Measurements from ENCODE around the gene IGFBPL1.

IGFBPL1 gene

DNA sequence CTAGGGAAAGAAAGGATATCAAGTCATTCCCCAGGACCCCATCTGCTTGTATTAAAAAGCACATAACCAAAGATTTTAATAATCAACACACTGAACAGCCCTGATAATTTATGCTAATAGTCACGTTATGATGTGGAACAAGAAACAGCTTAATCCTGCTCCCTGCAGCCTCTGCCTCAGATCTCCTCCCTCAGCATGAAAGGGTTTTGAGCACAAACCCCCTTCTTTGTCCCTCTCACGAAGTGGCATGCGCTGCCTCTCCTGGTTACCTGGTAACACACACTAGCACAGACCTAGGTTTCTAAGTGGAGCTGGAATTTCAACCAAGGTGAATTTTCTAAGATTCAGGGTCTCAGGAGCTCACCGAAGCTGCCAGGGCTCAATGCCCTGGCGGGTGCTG lies 5.1 kb downstream of the IGFBPL1 start:
- TF ChIP-seq, protein P1, sequence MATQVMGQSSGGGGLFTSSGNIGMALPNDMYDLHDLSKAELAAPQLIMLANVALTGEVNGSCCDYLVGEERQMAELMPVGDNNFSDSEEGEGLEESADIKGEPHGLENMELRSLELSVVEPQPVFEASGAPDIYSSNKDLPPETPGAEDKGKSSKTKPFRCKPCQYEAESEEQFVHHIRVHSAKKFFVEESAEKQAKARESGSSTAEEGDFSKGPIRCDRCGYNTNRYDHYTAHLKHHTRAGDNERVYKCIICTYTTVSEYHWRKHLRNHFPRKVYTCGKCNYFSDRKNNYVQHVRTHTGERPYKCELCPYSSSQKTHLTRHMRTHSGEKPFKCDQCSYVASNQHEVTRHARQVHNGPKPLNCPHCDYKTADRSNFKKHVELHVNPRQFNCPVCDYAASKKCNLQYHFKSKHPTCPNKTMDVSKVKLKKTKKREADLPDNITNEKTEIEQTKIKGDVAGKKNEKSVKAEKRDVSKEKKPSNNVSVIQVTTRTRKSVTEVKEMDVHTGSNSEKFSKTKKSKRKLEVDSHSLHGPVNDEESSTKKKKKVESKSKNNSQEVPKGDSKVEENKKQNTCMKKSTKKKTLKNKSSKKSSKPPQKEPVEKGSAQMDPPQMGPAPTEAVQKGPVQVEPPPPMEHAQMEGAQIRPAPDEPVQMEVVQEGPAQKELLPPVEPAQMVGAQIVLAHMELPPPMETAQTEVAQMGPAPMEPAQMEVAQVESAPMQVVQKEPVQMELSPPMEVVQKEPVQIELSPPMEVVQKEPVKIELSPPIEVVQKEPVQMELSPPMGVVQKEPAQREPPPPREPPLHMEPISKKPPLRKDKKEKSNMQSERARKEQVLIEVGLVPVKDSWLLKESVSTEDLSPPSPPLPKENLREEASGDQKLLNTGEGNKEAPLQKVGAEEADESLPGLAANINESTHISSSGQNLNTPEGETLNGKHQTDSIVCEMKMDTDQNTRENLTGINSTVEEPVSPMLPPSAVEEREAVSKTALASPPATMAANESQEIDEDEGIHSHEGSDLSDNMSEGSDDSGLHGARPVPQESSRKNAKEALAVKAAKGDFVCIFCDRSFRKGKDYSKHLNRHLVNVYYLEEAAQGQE (IDR thresholded peaks at IDR 0.05; ENCODE audit: low read depth) = no peak
- TF ChIP-seq ZBTB7A (IDR thresholded peaks at IDR 0.05; ENCODE audit: low read depth) (no peak), FOXM1 (IDR thresholded peaks at IDR 0.05; ENCODE audit: borderline replicate concordance, low read depth) (no peak), YY1 (IDR thresholded peaks at IDR 0.05; ENCODE audit: low read depth) (no peak), CEBPB (IDR thresholded peaks at IDR 0.05) (no peak), RAD21 (IDR thresholded peaks at IDR 0.05; ENCODE audit: low read depth) (no peak), EP300 (IDR thresholded peaks at IDR 0.05; ENCODE audit: borderline replicate concordance) (no peak), CREB1 (IDR thresholded peaks at IDR 0.05; ENCODE audit: low read depth) (no peak), TCF12 (IDR thresholded peaks at IDR 0.05; ENCODE audit: low read depth) (no peak), TEAD4 (IDR thresholded peaks at IDR 0.05) (no peak)
- TF ChIP-seq, protein P2, sequence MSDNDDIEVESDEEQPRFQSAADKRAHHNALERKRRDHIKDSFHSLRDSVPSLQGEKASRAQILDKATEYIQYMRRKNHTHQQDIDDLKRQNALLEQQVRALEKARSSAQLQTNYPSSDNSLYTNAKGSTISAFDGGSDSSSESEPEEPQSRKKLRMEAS (IDR thresholded peaks at IDR 0.05) = no peak
- TF ChIP-seq, protein P3, sequence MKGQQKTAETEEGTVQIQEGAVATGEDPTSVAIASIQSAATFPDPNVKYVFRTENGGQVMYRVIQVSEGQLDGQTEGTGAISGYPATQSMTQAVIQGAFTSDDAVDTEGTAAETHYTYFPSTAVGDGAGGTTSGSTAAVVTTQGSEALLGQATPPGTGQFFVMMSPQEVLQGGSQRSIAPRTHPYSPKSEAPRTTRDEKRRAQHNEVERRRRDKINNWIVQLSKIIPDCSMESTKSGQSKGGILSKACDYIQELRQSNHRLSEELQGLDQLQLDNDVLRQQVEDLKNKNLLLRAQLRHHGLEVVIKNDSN (IDR thresholded peaks at IDR 0.05) = no peak

DNA sequence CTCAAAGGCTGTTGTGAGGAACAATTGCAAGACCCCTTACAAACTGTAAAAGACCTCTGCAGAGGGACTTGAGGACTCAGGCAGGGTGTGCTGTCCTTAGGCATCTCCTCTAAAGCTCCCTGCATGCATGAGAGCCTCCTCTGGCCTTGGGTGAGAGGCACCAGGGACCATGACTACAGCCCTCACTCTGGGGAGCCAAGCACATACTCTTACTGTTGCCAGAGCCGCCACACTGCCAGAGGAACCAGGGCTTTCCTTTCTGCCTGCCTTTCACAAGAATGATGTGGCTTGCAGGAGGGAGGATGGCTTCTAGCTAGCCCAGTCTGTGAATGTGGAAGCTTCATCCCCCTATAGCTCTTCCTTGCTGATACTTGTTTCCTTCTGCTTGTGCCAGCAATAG lies 5.9 kb downstream of the IGFBPL1 start:
- TF ChIP-seq EGR1 (IDR thresholded peaks at IDR 0.05) (no peak), CEBPB (IDR thresholded peaks at IDR 0.05) (no peak), CREB1 (IDR thresholded peaks at IDR 0.05; ENCODE audit: low read depth) (no peak), TEAD4 (IDR thresholded peaks at IDR 0.05) (no peak), FOXM1 (IDR thresholded peaks at IDR 0.05; ENCODE audit: borderline replicate concordance, low read depth) (no peak), TAF1 (IDR thresholded peaks at IDR 0.05; ENCODE audit: low read depth) (no peak), EP300 (IDR thresholded peaks at IDR 0.05; ENCODE audit: borderline replicate concordance) (no peak), NFIC (IDR thresholded peaks at IDR 0.05) (no peak), ZBTB7A (IDR thresholded peaks at IDR 0.05; ENCODE audit: low read depth) (no peak), RAD21 (IDR thresholded peaks at IDR 0.05; ENCODE audit: low read depth) (no peak), TCF12 (IDR thresholded peaks at IDR 0.05; ENCODE audit: low read depth) (no peak), YY1 (IDR thresholded peaks at IDR 0.05; ENCODE audit: low read depth) (no peak)
- TF ChIP-seq, protein P3 (IDR thresholded peaks at IDR 0.05) = no peak
- TF ChIP-seq, protein P1 (IDR thresholded peaks at IDR 0.05; ENCODE audit: low read depth) = no peak
- TF ChIP-seq, protein P2 (IDR thresholded peaks at IDR 0.05) = no peak

DNA sequence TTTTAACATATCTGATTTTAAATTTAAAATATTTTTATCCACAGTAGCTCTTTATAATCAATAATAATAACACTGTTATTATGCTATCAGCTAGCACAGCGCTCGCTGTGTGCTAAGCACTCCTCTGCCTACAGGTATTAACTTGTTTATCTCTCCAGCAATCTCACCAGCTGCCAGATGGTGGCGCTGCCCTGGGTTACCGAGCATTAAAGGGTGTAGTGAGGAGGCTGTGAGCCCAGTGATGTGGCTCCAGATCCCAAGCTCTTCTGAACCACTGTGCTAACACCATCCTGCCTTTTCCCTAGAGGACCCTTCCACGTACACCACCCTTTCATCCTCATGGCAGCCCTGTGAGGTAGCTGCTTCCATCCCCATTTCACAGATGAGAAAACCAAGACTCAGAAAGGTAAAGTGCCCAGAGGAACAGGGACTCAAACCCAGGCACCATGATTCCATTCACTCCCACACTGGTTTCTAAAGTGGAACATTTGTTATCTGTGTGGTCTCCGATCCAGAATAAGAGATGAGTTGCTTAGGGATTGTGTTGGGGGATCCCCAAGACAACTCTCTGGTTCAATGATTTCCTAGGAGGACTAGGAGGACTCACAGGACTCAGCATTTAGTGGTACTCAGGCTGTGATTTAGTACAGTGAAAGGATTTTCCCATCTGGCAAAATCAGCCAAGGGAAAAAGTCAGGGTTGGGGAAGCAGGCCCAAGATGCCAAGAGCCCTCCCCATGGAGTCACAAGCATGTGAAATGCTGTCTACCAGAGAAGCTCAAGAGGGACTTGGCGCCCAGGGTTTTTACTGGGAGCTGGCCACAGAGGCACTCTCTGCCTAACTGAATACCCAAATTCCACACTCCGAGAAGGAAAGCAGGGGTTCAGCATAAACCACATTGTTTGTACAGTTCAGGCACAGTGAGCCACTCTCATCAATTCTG lies 7.0 kb downstream of the IGFBPL1 start:
- TF ChIP-seq RAD21 (IDR thresholded peaks at IDR 0.05; ENCODE audit: low read depth) = peak; percentile 26; the same call in 1 of the 2 replicates
- TF ChIP-seq TAF1 (IDR thresholded peaks at IDR 0.05; ENCODE audit: low read depth) = no peak

DNA sequence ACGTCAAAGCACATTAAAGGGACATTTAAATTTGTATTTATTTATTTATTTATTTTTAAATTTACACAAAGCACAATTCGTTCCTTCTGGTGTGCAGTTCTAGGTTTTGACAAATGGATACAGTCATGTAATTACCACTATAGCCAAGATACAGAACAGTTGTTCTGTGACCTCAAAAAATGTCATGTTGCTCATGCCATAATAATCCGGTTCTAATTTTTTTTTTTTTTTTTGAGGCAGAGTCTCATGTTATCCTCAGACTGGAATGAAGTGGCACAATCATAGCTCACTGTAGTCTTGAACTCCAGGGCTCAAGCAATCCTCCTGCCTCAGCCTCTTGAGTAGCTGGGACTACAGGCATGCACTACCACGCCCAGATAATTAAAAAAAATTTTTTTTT lies 7.8 kb downstream of the IGFBPL1 start:
- TF ChIP-seq CEBPB (IDR thresholded peaks at IDR 0.05) (no peak), TEAD4 (IDR thresholded peaks at IDR 0.05) (no peak), RAD21 (IDR thresholded peaks at IDR 0.05; ENCODE audit: low read depth) (no peak), ZBTB7A (IDR thresholded peaks at IDR 0.05; ENCODE audit: low read depth) (no peak), TAF1 (IDR thresholded peaks at IDR 0.05; ENCODE audit: low read depth) (no peak), TCF12 (IDR thresholded peaks at IDR 0.05; ENCODE audit: low read depth) (no peak), EGR1 (IDR thresholded peaks at IDR 0.05) (no peak), FOXM1 (IDR thresholded peaks at IDR 0.05; ENCODE audit: borderline replicate concordance, low read depth) (no peak), EP300 (IDR thresholded peaks at IDR 0.05; ENCODE audit: borderline replicate concordance) (no peak), NFIC (IDR thresholded peaks at IDR 0.05) (no peak), YY1 (IDR thresholded peaks at IDR 0.05; ENCODE audit: low read depth) (no peak), CREB1 (IDR thresholded peaks at IDR 0.05; ENCODE audit: low read depth) (no peak)
- TF ChIP-seq, protein P1 (IDR thresholded peaks at IDR 0.05; ENCODE audit: low read depth) = no peak
- TF ChIP-seq, protein P2 (IDR thresholded peaks at IDR 0.05) = no peak
- TF ChIP-seq, protein P3 (IDR thresholded peaks at IDR 0.05) = no peak
